ENCODE results near the gene P4HB. TPM values are rescaled to one million over a fixed set of nuclear protein-coding genes. Genes with fewer than 3 reads are reported as not detected.

Gene P4HB
- total and polyA plus RNA-seq, 2 donors (not counting 1 experiment from before 2014, with no cell fraction given) = 37.4 to 191 TPM

GRCh38 chr17:81821147-81821546 is 39.2 kb downstream of the P4HB start:
- intact Hi-C loops (cut with micrococcal nuclease) = no loop called here
- TF ChIP-seq EZH2 (IDR thresholded peaks at IDR 0.05; ENCODE audit: borderline replicate concordance, insufficient read depth, low read depth, low read length, poor library complexity, severe bottlenecking) (no peak), CTCF (IDR thresholded peaks at IDR 0.05) (no peak)
- ATAC-seq (ENCODE audit: low read depth) (no peak), DNase-seq (no peak)
- ChIA-PET POLR2A (no interaction called here), CTCF (no interaction called here)
- Histone ChIP-seq H3K9me3 (ENCODE audit: control extremely low read depth in 1 of 3, control insufficient read depth in 2 of 3, insufficient read depth in 1 of 3, low read length in 2 of 3) (no peaks in the 10 kb centered on the region), H3K27me3 (replicated peaks in 1 of 4; ENCODE audit: control extremely low read depth in 1 of 4, control insufficient read depth in 3 of 4, insufficient read depth in 4 of 4, low read length in 3 of 4) (no peaks in the 10 kb centered on the region), H3K9ac (ENCODE audit: low read length) (no peak overlapping the region), H3K4me3 (ENCODE audit: control extremely low read depth in 1 of 5, extremely low read depth in 1 of 5, insufficient read depth in 1 of 5, low read depth in 2 of 5, low read length in 4 of 5) (no peak overlapping the region), H3K4me1 (ENCODE audit: control insufficient read depth in 2 of 2, insufficient read depth in 2 of 2, low read length in 2 of 2) (no peaks in the 10 kb centered on the region), H2AFZ (ENCODE audit: insufficient read depth, low read depth, low read length, poor library complexity, severe bottlenecking) (no peak overlapping the region), H4K20me1 (ENCODE audit: control insufficient read depth, insufficient read depth, low read length, poor library complexity, severe bottlenecking) (peaks cover 25% of the 10 kb centered on the region), H3K36me3 (replicated peaks in 1 of 2; ENCODE audit: control extremely low read depth in 1 of 2, control insufficient read depth in 1 of 2, extremely low read depth in 1 of 2, insufficient read depth in 2 of 2, low read length in 1 of 2) (peaks cover 0 to 12% of the 10 kb centered on the region in 2 experiments), H3K27ac (ENCODE audit: low read length in 2 of 2) (no peak overlapping the region), H3K4me2 (replicated peaks; ENCODE audit: low read depth, low read length, poor library complexity, severe bottlenecking) (no peak overlapping the region), H3K79me2 (ENCODE audit: control insufficient read depth, insufficient read depth, low read length) (peaks cover 8% of the 10 kb centered on the region)
- Mint-ChIP-seq H3K27ac (no peak overlapping the region), H3K4me1 (peaks cover 3% of the 10 kb centered on the region), H3K9me3 (ENCODE audit: insufficient read depth) (no peaks in the 10 kb centered on the region), H3K4me3 (no peak overlapping the region), H3K27me3 (peaks cover 11% of the 10 kb centered on the region)
- 92% methylated on average over 8 of the region's 8 CpGs for WGBS (ENCODE audit: insufficient coverage)

GRCh38 chr17:81819708-81820107 is 40.6 kb downstream of the P4HB start:
- TF ChIP-seq EZH2 (IDR thresholded peaks at IDR 0.05; ENCODE audit: borderline replicate concordance, insufficient read depth, low read depth, low read length, poor library complexity, severe bottlenecking) (no peak), CTCF (IDR thresholded peaks at IDR 0.05) (no peak)
- no peak overlapping the region for H3K4me3 Mint-ChIP-seq
- ATAC-seq (ENCODE audit: low read depth) = no peak
- H3K9me3 Mint-ChIP-seq (ENCODE audit: insufficient read depth) = no peaks in the 10 kb centered on the region
- no peaks in the 10 kb centered on the region for H3K4me1 Mint-ChIP-seq
- Histone ChIP-seq H3K9ac (ENCODE audit: low read length) (no peak overlapping the region), H3K9me3 (ENCODE audit: control extremely low read depth in 1 of 3, control insufficient read depth in 2 of 3, insufficient read depth in 1 of 3, low read length in 2 of 3) (no peaks in the 10 kb centered on the region), H3K27ac (ENCODE audit: low read length in 2 of 2) (no peak overlapping the region), H2AFZ (ENCODE audit: insufficient read depth, low read depth, low read length, poor library complexity, severe bottlenecking) (no peak overlapping the region), H3K4me3 (ENCODE audit: control extremely low read depth in 1 of 5, extremely low read depth in 1 of 5, insufficient read depth in 1 of 5, low read depth in 2 of 5, low read length in 4 of 5) (no peak overlapping the region), H3K36me3 (replicated peaks in 1 of 2; ENCODE audit: control extremely low read depth in 1 of 2, control insufficient read depth in 1 of 2, extremely low read depth in 1 of 2, insufficient read depth in 2 of 2, low read length in 1 of 2) (peaks cover 0 to 11% of the 10 kb centered on the region in 2 experiments), H3K79me2 (ENCODE audit: control insufficient read depth, insufficient read depth, low read length) (no peaks in the 10 kb centered on the region), H3K27me3 (replicated peaks in 1 of 4; ENCODE audit: control extremely low read depth in 1 of 4, control insufficient read depth in 3 of 4, insufficient read depth in 4 of 4, low read length in 3 of 4) (no peaks in the 10 kb centered on the region), H3K4me1 (ENCODE audit: control insufficient read depth in 2 of 2, insufficient read depth in 2 of 2, low read length in 2 of 2) (no peaks in the 10 kb centered on the region), H4K20me1 (ENCODE audit: control insufficient read depth, insufficient read depth, low read length, poor library complexity, severe bottlenecking) (peaks cover 11% of the 10 kb centered on the region), H3K4me2 (replicated peaks; ENCODE audit: low read depth, low read length, poor library complexity, severe bottlenecking) (no peak overlapping the region)
- ChIA-PET CTCF (no interaction called here), POLR2A (no interaction called here)
- DNase-seq = no peak
- peaks cover 13% of the 10 kb centered on the region for H3K27me3 Mint-ChIP-seq
- WGBS (ENCODE audit: insufficient coverage) = 50% methylated on average over 1 of the region's 13 CpGs
- intact Hi-C loops (cut with micrococcal nuclease) = no loop called here
- H3K27ac Mint-ChIP-seq = no peak overlapping the region

Data from B cell (primary cell).